NCI-H2196 treated with DMSO at 0.1 percent for 48 hours (cell line): Measurements from ENCODE around the gene RPRD2.

Experiments used
- DNase-seq: peaks from one replicate; lab custom pipeline; 2025; ENCODE audit not compliant: unreplicated experiment; lab: John Stamatoyannopoulos, UW

Gene RPRD2

GRCh38 chr1:150512846-150513245 lies 148.9 kb downstream of the RPRD2 start:
- no peak for DNase-seq

DNA sequence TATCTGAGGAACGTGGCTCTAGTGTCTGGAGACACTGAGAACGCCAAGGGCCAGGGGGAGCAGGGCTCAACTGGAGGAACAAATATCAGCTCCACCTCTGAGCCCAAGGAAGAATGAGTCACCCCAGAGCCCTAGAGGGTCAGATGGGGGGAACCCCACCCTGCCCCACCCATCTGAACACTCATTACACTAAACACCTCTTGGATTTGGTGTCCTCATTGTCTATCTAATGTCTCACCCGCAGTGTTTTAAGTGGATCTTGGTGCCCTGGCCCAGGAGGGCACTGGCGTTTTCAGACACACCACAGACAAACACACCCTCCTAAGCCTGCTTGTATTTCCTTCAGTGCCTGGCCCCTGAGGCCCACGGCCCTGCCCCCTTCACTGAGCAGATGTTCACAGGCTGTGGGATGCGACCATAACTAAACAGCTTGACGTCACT lies 149.4 kb downstream of the RPRD2 start:
- no peak for DNase-seq

- DNase-seq = no peak
Measured at GRCh38 chr1:150514260-150514659, 150.3 kb downstream of the RPRD2 start.

DNA sequence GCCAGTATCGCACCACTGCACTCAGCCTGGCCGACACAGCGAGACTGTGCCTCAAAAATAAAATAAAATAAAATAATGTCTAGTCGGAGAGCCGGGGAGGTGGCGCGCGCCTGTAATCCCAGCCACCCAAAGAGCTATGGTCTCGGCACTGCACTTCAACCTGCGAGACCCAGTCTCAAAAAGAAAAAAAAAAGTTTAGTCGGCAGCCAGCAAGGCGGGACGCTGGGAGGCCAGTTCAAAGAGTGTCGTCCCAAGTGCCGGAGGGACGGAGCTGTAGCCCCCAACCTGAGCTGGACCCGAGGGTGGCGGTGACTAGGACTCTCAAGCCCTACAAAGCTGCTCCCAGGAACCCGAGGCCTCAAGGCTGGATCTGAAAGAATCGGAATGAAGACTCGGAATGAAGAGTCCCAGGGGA lies 151.0 kb downstream of the RPRD2 start:
- DNase-seq = no peak

DNA sequence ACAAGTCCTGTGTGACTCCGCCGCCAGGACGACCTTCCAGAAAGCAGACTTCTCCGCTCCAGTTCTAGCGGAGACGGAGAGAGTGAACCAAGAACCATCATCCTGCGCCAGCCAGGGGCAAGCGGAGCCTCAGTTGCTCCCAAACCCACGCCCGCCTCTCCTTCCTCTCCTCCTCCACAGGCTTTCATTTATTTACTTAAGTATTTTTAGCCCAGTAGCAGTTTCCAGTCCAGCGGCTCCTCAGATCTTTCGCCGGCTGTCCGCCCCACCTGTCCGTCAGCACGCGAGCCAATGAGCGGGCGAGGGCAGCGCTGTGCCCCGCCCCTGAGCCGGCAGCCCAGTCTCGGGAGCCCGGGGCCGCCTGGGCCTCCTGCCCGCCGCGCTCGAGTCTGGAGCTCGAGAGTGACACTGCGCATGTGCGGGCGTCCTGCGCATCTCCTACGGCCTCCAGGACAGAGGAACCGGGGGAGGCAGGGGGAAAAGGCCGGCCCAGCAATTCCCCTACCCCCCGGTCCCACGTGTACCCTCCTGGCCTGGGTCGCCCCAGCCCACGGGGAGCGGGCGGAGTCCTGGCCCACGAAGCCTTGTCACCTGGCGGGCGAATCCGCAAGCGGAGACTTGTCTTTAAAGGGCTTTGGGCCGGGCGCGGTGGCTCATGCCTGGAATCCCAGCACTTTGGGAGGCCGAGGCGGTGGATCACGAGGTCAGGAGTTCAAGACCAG lies 151.5 kb downstream of the RPRD2 start, which contains the start of gene FALEC:
TSS of gene FALEC (plus strand) at position 425 of the 722 bp plus-strand sequence.
- DNase-seq = peak; percentile 96

DNA sequence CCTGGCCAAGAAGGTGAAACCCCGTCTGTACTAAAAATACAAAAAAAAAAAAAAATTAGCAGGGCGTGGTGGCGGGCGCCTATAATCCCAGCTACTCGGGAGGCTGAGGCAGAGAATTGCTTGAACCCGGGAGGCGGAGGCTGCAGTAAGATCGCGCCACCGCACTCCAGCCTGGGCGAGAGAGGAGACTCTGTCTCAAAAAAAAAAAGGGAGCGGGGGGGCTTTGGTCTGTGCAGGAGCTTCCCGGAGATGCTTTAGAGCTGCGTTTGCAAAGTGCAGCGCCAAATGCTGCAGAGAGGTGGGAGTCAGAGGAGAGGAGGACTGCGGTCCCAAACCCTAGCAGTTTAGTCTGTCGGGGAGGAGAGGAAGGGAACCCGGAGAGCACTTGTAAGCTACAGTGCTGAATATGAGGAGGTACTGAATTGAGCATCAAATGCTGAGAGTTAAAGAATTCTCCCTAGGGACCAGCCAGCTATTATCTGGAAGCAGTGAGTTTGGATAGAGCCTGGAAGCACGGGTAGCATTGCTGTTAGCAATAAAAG lies 152.2 kb downstream of the RPRD2 start:
- no peak for DNase-seq

DNA sequence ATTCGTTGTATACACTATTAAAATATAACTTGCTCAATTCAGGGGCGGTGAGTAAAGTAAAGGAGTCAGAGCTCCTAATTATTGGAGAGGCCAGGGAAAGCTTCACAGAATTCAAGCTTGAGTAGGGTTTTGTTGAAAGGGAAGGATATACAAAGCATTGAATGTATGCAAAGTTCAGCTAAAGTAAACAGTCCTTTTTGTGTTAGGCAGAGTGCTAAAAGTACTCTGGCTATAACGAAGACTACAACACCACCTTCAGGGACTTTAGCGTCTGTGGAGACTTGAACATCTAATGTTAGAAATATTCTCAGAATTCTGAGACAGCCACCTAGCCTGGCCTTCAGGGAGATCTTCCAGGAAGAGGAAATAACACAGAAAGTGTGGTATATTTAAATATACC lies 152.7 kb downstream of the RPRD2 start:
- DNase-seq = no peak

DNA sequence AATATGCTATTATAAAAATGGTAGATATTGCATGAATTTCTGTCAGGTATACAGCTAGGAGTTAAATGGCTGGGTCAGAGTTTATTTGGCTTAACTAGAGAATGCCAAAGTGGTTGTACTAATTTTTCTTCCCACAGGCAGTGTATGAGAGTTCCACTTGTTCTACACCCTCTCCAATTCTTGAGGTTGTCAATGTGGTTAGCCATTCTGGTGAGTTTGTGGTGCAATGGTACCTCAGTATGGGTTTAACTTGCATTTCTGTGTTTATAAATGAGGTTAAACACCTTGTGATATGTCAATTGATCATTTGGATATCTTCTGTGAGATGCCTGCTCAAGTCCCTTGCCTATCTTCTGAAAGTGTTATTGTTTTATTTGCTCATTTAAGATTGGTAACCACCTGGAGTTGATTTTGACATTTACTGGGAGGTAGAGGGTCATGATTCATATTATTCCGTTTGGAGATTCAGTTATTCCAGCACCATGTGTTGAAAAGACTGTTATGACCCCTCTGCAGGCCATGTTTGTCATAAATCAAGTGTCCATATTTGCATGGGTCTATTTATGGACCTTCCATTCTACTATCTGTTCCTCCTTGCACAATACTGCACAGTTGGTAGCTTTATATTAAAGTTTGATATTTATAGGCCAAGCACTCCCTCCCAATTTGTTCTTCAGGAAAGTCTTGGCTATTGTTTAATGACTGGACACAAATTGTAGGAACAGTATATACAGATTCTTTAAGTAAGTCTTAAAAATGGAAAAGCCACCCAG lies 157.4 kb downstream of the RPRD2 start:
- no peak for DNase-seq

- no peak for DNase-seq
Measured at GRCh38 chr1:150525348-150525747, 161.4 kb downstream of the RPRD2 start.
